Upper lobe of left lung (tissue), 6 donors: ENCODE measurements around the gene CPB2. TPM values are rescaled to one million over a fixed set of nuclear protein-coding genes. Genes with fewer than 3 reads are reported as not detected.

Experiments
- ATAC-seq, 2 donors: fragments of 200-7000 bp; cut with Tn5 transposase; one replicate each; pipeline ENCODE4 v1.9.1; 2022; ENCODE audit warnings: mild to moderate bottlenecking in 2 of 2, moderate library complexity in 2 of 2; ENCODE audit not compliant: low FRiP score in 2 of 2
- DNase-seq, 2 donors: peaks; one replicate each; pipeline ENCODE4 v3.0.0-alpha.2; 2019 to 2020
- H3K27ac ChIP-seq, 4 donors: fragments of 200-600 bp; sonication (generic); one replicate each; pipeline ENCODE4 v1.5.1; 2016 to 2019
- H3K27me3 ChIP-seq, 4 donors: fragments of 200-600 bp; sonication (generic); one replicate each; pipeline ENCODE4 v1.5.1; 2017 to 2019
- H3K36me3 ChIP-seq, 4 donors: fragments of 200-600 bp; sonication (generic); one replicate each; pipeline ENCODE4 v1.5.1; 2016 to 2019
- H3K4me1 ChIP-seq, 4 donors: fragments of 200-600 bp; sonication (generic); one replicate each; pipeline ENCODE4 v1.5.1; 2018 to 2019
- H3K4me3 ChIP-seq, 4 donors: fragments of 200-600 bp; sonication (generic); one replicate each; pipeline ENCODE4 v1.5.1; 2017 to 2019; ENCODE audit warnings: mild to moderate bottlenecking in 2 of 4, moderate library complexity in 1 of 4
- H3K9me3 ChIP-seq, 4 donors: fragments of 200-600 bp; sonication (generic); one replicate each; pipeline ENCODE4 v1.5.1; 2018 to 2019
- EP300 ChIP-seq, 4 donors: sonication (generic); formaldehyde crosslinking; IDR thresholded peaks; one replicate each; pipeline ENCODE4 v1.5.1; 2017; ENCODE audit warnings: antibody characterized with exemption in 4 of 4, control low read depth in 2 of 4
- POLR2A ChIP-seq, 4 donors: fragments of 450-650 bp; IDR thresholded peaks; one replicate each; pipeline ENCODE4 v1.5.1; 2016 to 2017; ENCODE audit warnings: antibody characterized with exemption in 4 of 4, mild to moderate bottlenecking in 2 of 4
- POLR2AphosphoS5 ChIP-seq, 2 donors: sonication (generic); formaldehyde crosslinking; IDR thresholded peaks; one replicate each; pipeline ENCODE4 v1.5.1; 2017; ENCODE audit warnings: antibody characterized with exemption in 2 of 2
- WGBS, 2 donors: methylation state at CpG; one replicate each; pipeline ENCODE4 v1.1.5; 2017 to 2018; 5-methylcytosine and 5-hydroxymethylcytosine counted together
- total RNA-seq, 6 donors: library from RNA; depleted of rRNA in 4 of 6; stranded (reverse); fragments of >200 nt in 4 of 6; gene quantifications; one replicate each; pipeline versions ENCODE4 v1.1.0 to v1.2.1, GENCODE V29; 2016 to 2021
- TF ChIP-seq, protein P1 (sequence below), 6 experiments: fragments of 450-650 bp in 4 of 6; fragments of 200-600 bp in 2 of 6; sonication (generic) in 2 of 6; IDR thresholded peaks; one replicate each; pipeline ENCODE4 v1.5.1; 2016 to 2019; ENCODE audit warnings: antibody characterized with exemption in 6 of 6
- donor health status: DM: no; HTN: no; CAD: no; lungs with moderate emphysema.
- donor health status: DM: no; HTN: yes; CAD: no; lungs with severe emphysema.

Gene CPB2
- total RNA-seq, 6 donors from 2014 or later, result 2.1 to 114 (median 21.3) TPM

DNA sequence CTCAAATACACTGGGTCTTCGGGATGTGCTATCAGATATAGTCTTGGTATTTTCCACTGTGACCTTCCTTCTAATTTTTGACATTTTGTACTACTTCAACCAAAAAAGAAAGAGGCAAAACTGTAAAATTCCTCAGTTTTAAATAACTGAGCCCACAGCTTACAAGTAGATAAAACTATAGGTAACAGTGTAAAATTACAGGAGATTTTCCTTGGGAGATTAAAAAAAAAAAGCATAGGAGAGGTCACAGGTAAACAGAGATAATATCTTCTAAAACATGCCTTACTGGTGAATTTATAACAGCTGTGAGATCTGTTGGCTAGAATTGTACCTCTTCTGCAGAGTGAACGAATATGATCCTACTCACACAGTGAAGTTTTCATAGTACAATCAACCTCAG lies 59.4 kb downstream of the CPB2 start:
- Histone ChIP-seq H3K36me3 (peaks cover 0 to 22% (median 6%) of the 10 kb centered on the region in 4 donors), H3K4me1 (peaks cover 0 to 8% (median 4%) of the 10 kb centered on the region in 4 donors), H3K27me3 (no peaks in the 10 kb centered on the region), H3K9me3 (no peaks in the 10 kb centered on the region), H3K4me3 (no peak overlapping the region), H3K27ac (no peak overlapping the region)
- DNase-seq, result no peak
- 80 to 82% methylated on average over 2 of the region's 2 CpGs for WGBS, 2 donors
- no peak for ATAC-seq
- TF ChIP-seq, protein P1, sequence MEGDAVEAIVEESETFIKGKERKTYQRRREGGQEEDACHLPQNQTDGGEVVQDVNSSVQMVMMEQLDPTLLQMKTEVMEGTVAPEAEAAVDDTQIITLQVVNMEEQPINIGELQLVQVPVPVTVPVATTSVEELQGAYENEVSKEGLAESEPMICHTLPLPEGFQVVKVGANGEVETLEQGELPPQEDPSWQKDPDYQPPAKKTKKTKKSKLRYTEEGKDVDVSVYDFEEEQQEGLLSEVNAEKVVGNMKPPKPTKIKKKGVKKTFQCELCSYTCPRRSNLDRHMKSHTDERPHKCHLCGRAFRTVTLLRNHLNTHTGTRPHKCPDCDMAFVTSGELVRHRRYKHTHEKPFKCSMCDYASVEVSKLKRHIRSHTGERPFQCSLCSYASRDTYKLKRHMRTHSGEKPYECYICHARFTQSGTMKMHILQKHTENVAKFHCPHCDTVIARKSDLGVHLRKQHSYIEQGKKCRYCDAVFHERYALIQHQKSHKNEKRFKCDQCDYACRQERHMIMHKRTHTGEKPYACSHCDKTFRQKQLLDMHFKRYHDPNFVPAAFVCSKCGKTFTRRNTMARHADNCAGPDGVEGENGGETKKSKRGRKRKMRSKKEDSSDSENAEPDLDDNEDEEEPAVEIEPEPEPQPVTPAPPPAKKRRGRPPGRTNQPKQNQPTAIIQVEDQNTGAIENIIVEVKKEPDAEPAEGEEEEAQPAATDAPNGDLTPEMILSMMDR (IDR thresholded peaks at IDR 0.05), result no peak
- no peak for TF ChIP-seq POLR2AphosphoS5 (IDR thresholded peaks at IDR 0.05)
- no peak for TF ChIP-seq EP300 (IDR thresholded peaks at IDR 0.05)
- TF ChIP-seq POLR2A (IDR thresholded peaks at IDR 0.05), result no peak

DNA sequence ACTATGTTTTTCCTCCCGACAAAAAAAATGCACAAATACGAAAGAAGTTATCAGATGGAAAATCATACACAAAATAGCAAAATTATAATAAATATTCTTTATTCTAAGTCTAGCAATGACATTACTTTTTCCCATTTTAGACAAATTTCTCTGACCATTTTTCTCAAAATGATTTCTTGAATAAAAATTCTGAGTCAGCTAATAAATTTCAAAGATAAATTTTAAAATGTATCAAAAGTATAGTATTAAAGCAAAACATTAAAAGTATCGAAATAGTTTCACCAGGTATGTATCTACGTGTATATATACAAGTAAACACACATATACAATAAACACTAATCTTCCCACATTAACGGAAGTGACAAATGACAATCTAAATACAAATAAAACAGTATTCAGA lies 61.2 kb downstream of the CPB2 start:
- peaks cover 0 to 30% (median 8%) of the 10 kb centered on the region in 4 donors for H3K36me3 ChIP-seq
- ATAC-seq (no peak), DNase-seq (no peak)
- H3K4me3 ChIP-seq, result no peak overlapping the region
- peaks cover 0 to 3% (median 0%) of the 10 kb centered on the region in 4 donors for H3K4me1 ChIP-seq
- TF ChIP-seq EP300 (IDR thresholded peaks at IDR 0.05) (no peak), POLR2A (IDR thresholded peaks at IDR 0.05) (no peak), POLR2AphosphoS5 (IDR thresholded peaks at IDR 0.05) (no peak)
- TF ChIP-seq, protein P1 (IDR thresholded peaks at IDR 0.05), result no peak
- H3K9me3 ChIP-seq, result no peaks in the 10 kb centered on the region
- no peaks in the 10 kb centered on the region for H3K27me3 ChIP-seq
- no peak overlapping the region for H3K27ac ChIP-seq
- 95 to 96% methylated on average over 5 of the region's 5 CpGs for WGBS, 2 donors

DNA sequence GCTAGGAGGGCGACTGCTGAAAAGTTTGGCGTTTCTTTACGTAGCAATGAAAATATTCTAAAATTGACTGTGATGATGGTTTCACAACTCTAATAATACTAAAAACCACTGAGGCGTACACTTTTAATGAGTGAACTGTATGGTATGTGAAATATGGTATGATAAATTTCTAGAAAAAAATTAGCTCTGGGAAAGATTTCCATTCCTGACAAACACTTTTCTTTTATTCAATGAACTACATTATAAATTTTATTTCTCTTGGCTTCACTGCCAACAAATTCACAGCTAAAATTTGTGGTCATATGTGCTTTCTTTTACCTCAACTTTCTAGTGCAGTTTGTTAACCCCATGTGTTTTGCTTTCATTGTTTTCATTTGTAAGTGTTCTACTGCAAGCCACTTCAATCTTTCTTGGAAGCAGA lies 63.4 kb downstream of the CPB2 start:
- Histone ChIP-seq H3K27ac (no peak overlapping the region), H3K4me1 (peaks cover 0 to 3% (median 0%) of the 10 kb centered on the region in 4 donors), H3K4me3 (no peak overlapping the region), H3K27me3 (no peaks in the 10 kb centered on the region), H3K9me3 (no peaks in the 10 kb centered on the region), H3K36me3 (peaks cover 0 to 38% (median 12%) of the 10 kb centered on the region in 4 donors)
- WGBS, 2 donors, result 95 to 97% methylated on average over 4 of the region's 4 CpGs
- ATAC-seq (no peak), DNase-seq (no peak)
- TF ChIP-seq, protein P1 (IDR thresholded peaks at IDR 0.05), result no peak
- TF ChIP-seq POLR2A (IDR thresholded peaks at IDR 0.05), result no peak
- TF ChIP-seq POLR2AphosphoS5 (IDR thresholded peaks at IDR 0.05), result no peak
- TF ChIP-seq EP300 (IDR thresholded peaks at IDR 0.05), result no peak

DNA sequence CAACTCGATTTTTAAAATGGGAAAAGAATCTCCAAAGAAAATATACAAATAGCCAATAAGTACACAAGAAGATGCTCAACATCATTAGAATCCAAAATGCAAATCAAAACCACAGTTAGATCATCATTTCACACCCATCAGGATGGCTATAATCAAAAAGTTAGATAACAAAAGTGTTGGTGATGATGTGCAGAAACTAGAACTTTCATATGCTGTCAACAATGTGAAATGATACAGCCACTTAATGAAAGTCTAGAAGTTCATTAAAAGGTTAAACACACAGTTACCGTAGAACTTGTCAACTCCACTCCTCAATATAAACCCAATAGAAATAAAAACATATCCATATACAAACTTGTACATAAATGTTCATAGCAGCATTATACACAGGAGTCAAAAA lies 64.1 kb downstream of the CPB2 start:
- H3K4me1 ChIP-seq, result peaks cover 0 to 3% (median 0%) of the 10 kb centered on the region in 4 donors
- H3K4me3 ChIP-seq, result no peak overlapping the region
- H3K36me3 ChIP-seq, result peaks cover 0 to 38% (median 12%) of the 10 kb centered on the region in 4 donors
- no peaks in the 10 kb centered on the region for H3K9me3 ChIP-seq
- DNase-seq (no peak), ATAC-seq (no peak)
- H3K27ac ChIP-seq, result no peak overlapping the region
- H3K27me3 ChIP-seq, result no peaks in the 10 kb centered on the region
- no peak for TF ChIP-seq POLR2A (IDR thresholded peaks at IDR 0.05)
- TF ChIP-seq POLR2AphosphoS5 (IDR thresholded peaks at IDR 0.05), result no peak
- TF ChIP-seq, protein P1 (IDR thresholded peaks at IDR 0.05), result no peak
- TF ChIP-seq EP300 (IDR thresholded peaks at IDR 0.05), result no peak
- 74 to 79% methylated on average over 2 of the region's 2 CpGs for WGBS, 2 donors
